ENCODE data around the gene ATG9B.

The ATG9B gene

GRCh38 chr7:151024435-151025056 lies at the start of gene ATG9B:
Gene ATG9B, minus strand, starts transcription at chr7:151024494. Its CDS starts 71 bp downstream, at chr7:151024423.
- no peak for DNase-seq

- no peak for DNase-seq
These were observed 49.7 kb upstream of the ATG9B start for GRCh38 chr7:151073990-151074389.

- no peak for DNase-seq
These were observed 47.0 kb upstream of the ATG9B start for GRCh38 chr7:151071032-151071866.

GRCh38 chr7:151070574-151070960 lies 46.3 kb upstream of the ATG9B start:
- no peak for DNase-seq

- DNase-seq, result no peak
These were observed 45.7 kb upstream of the ATG9B start for GRCh38 chr7:151069841-151070573.

GRCh38 chr7:151068069-151068773 lies 43.9 kb upstream of the ATG9B start:
- no peak for DNase-seq

GRCh38 chr7:151066273-151066974 lies 42.1 kb upstream of the ATG9B start:
- no peak for DNase-seq

- no peak for DNase-seq
These were observed 41.2 kb upstream of the ATG9B start for GRCh38 chr7:151065516-151065915.

GRCh38 chr7:151064993-151065392 lies 40.7 kb upstream of the ATG9B start:
- no peak for DNase-seq

- DNase-seq, result no peak
These were observed 40.2 kb upstream of the ATG9B start for GRCh38 chr7:151064454-151064853.

GRCh38 chr7:151063212-151063561 lies 38.9 kb upstream of the ATG9B start:
- DNase-seq, result no peak

GRCh38 chr7:151062399-151063211 lies 38.3 kb upstream of the ATG9B start:
- peak; percentile 59 for DNase-seq

GRCh38 chr7:151062111-151062398 lies 37.8 kb upstream of the ATG9B start:
- DNase-seq, result no peak

- DNase-seq, result no peak
These were observed 37.2 kb upstream of the ATG9B start for GRCh38 chr7:151061213-151062110.

GRCh38 chr7:151060416-151061212 lies 36.3 kb upstream of the ATG9B start:
- peak; percentile 62 for DNase-seq

GRCh38 chr7:151060113-151060415 lies 35.8 kb upstream of the ATG9B start:
- no peak for DNase-seq

- peak; percentile 90 for DNase-seq
These were observed 35.2 kb upstream of the ATG9B start, which contains the start of gene SLC4A2 for GRCh38 chr7:151059367-151060112. Gene SLC4A2, plus strand, starts transcription at chr7:151059589. Its CDS starts 2,399 bp downstream, at chr7:151061988.

GRCh38 chr7:151058781-151059366 lies 34.6 kb upstream of the ATG9B start:
- DNase-seq, result no peak
